ENCODE measurements around the gene PRRT1B. TPM values are rescaled to one million over a fixed set of nuclear protein-coding genes. Genes with fewer than 3 reads are reported as not detected.

Gene PRRT1B
- total and polyA plus RNA-seq, 2 of the 4 experiments (the other 2 are of a cell fraction) = not detected

GRCh38 chr9:131579789-131580211 lies 34.5 kb downstream of the PRRT1B start:
- dilution Hi-C loops (cut with HindIII; ENCODE audit: low sequenced_read_pairs, unreplicated experiment) (no loop called here), intact Hi-C loops (cut with micrococcal nuclease) (no loop called here), in situ Hi-C loops (cut with MboI; ENCODE audit: low sequenced_read_pairs) (loop anchor here (25.0 kb wide), 1 partner anchor 683 kb away; no protein-coding TSS in a partner anchor)
- Histone ChIP-seq H2AK9ac (replicated peaks; ENCODE audit: low read depth, low read length, poor library complexity) (no peak overlapping the region), H3K79me1 (ENCODE audit: low read depth in 1 of 2, low read length in 2 of 2) (no peaks in the 10 kb centered on the region), H3K4ac (ENCODE audit: low read depth, low read length) (no peak overlapping the region), H3K4me3 (ENCODE audit: insufficient read depth, low read depth, low read length) (no peak overlapping the region), H2BK120ac (ENCODE audit: low read depth, low read length) (no peak overlapping the region), H3K23ac (ENCODE audit: low read depth, low read length) (no peak overlapping the region), H3K9ac (ENCODE audit: low read depth, low read length) (no peak overlapping the region), H3K18ac (ENCODE audit: low read depth, low read length) (no peak overlapping the region), H3K36me3 (ENCODE audit: control insufficient read depth, insufficient read depth, low read length) (peaks cover 55% of the 10 kb centered on the region), H3K4me1 (ENCODE audit: control insufficient read depth, insufficient read depth, low read length) (no peaks in the 10 kb centered on the region), H3K9me3 (ENCODE audit: control insufficient read depth, insufficient read depth, low read length) (no peaks in the 10 kb centered on the region), H3K27ac (ENCODE audit: insufficient read depth, low read length) (no peak overlapping the region), H2BK20ac (ENCODE audit: low read depth, low read length) (no peak overlapping the region), H3K14ac (replicated peaks; ENCODE audit: low read depth, low read length) (no peak overlapping the region), H2BK15ac (ENCODE audit: low read depth, low read length) (no peak overlapping the region), H3K56ac (ENCODE audit: extremely low read depth, insufficient read depth, low read length) (no peak overlapping the region), H4K8ac (ENCODE audit: low read depth in 2 of 2, low read length in 2 of 2) (no peak overlapping the region), H3K9me1 (ENCODE audit: insufficient read depth, low read length) (no peaks in the 10 kb centered on the region), H2BK5ac (ENCODE audit: low read depth, low read length, poor library complexity, severe bottlenecking) (no peak overlapping the region), H2AFZ (replicated peaks; ENCODE audit: low read length, poor library complexity) (no peak overlapping the region), H4K20me1 (ENCODE audit: insufficient read depth, low read length) (no peaks in the 10 kb centered on the region), H4K5ac (ENCODE audit: low read depth, low read length) (no peak overlapping the region), H3K27me3 (ENCODE audit: control insufficient read depth, insufficient read depth, low read length) (no peaks in the 10 kb centered on the region), H2AK5ac (ENCODE audit: low read depth, low read length) (no peak overlapping the region), H4K91ac (ENCODE audit: insufficient read depth, low read depth, low read length) (no peak overlapping the region), H3K4me2 (ENCODE audit: low read depth, low read length) (no peak overlapping the region)
- no TSS peak for BruUV-seq (replicated peaks)
- TF ChIP-seq BHLHE40 (IDR thresholded peaks at IDR 0.05; ENCODE audit: low read depth, low read length) (no peak), SMC3 (IDR thresholded peaks at IDR 0.05; ENCODE audit: low read depth, low read length) (no peak), RCOR1 (IDR thresholded peaks at IDR 0.05; ENCODE audit: insufficient replicate concordance, low read length) (no peak), CHD1 (IDR thresholded peaks at IDR 0.05; ENCODE audit: low read depth, low read length) (no peak), RFX5 (IDR thresholded peaks at IDR 0.05; ENCODE audit: low read depth, low read length) (no peak), POLR2A (IDR thresholded peaks at IDR 0.05; ENCODE audit: low read depth, low read length) (no peak), USF2 (IDR thresholded peaks at IDR 0.05; ENCODE audit: low read depth, low read length) (no peak), MAZ (IDR thresholded peaks at IDR 0.05; ENCODE audit: borderline replicate concordance, low read depth, low read length) (no peak), MAFK (IDR thresholded peaks at IDR 0.05; ENCODE audit: low read depth, low read length) (no peak), FOS (IDR thresholded peaks at IDR 0.05; ENCODE audit: low read depth, low read length) (no peak), ELK1 (IDR thresholded peaks at IDR 0.05; ENCODE audit: borderline replicate concordance, low read depth, low read length) (no peak), CEBPB (IDR thresholded peaks at IDR 0.05; ENCODE audit: low read depth, low read length) (no peak)
- ATAC-seq (ENCODE audit: low read depth) (no peak), DNase-seq (no peak)
- 90% methylated on average over 4 of the region's 8 CpGs; no CpG with 5 or more reads in 1 of the 2 experiments for WGBS, 2 experiments (ENCODE audit: extremely low coverage in 2 of 2, insufficient read length in 1 of 2)
- POLR2A ChIA-PET (ENCODE audit: unreplicated experiment) = no interaction called here
- CTCF ChIA-PET = no interaction called here

Measured in IMR-90 (cell line).